Measurements from ENCODE around the gene KRT8.

- TF ChIP-seq CTCF (conservative IDR thresholded peaks at IDR 0.05; ENCODE audit: low read length): no peak
- TF ChIP-seq EZH2phosphoT487 (IDR thresholded peaks at IDR 0.05; ENCODE audit: borderline replicate concordance, low read depth, low read length): no peak
Measured at GRCh38 chr12:52895726-52896189, 9.1 kb downstream of the KRT8 start.

Measured in OCI-LY7 (cell line).